ENCODE results near the gene REX1BD. TPM values are rescaled to one million over a fixed set of nuclear protein-coding genes. Genes with fewer than 3 reads are reported as not detected.

REX1BD gene
- total and polyA plus RNA-seq, 8 donors, result 20.4 to 52.1 (median 34.1) TPM

GRCh38 chr19:18541258-18541991, 47.2 kb upstream of the REX1BD start:
- Histone ChIP-seq H3K27me3 (no peaks in the 10 kb centered on the region), H3K4me1 (peaks cover 0 to 27% of the 10 kb centered on the region in 2 donors), H3K4me3 (no peak overlapping the region), H3K36me3 (peaks cover 0 to 53% of the 10 kb centered on the region in 2 donors), H3K27ac (no peak overlapping the region), H3K9me3 (no peaks in the 10 kb centered on the region)
- TF ChIP-seq CTCF (IDR thresholded peaks at IDR 0.05), result no peak
- no peak for ATAC-seq
- DNase-seq, result no peak
- intact Hi-C loops (cut with DNase I), result no loop called here

GRCh38 chr19:18541992-18542940, 46.3 kb upstream of the REX1BD start:
- Histone ChIP-seq H3K27ac (peak overlapping the region; percentile 79 to 89), H3K4me3 (peak overlapping the region; percentile 31 to 49), H3K27me3 (no peaks in the 10 kb centered on the region), H3K4me1 (peaks cover 0 to 27% of the 10 kb centered on the region in 2 donors), H3K36me3 (peaks cover 0 to 45% of the 10 kb centered on the region in 2 donors), H3K9me3 (no peaks in the 10 kb centered on the region)
- no peak for TF ChIP-seq CTCF (IDR thresholded peaks at IDR 0.05)
- no peak for ATAC-seq
- intact Hi-C loops (cut with DNase I), result no loop called here
- peak in 1 of 4 donors; percentile 6 for DNase-seq

GRCh38 chr19:18542941-18543813, 45.4 kb upstream of the REX1BD start, which contains the start of gene FKBP8:
Gene FKBP8, minus strand, starts transcription at chr19:18543573. Its CDS starts 1,603 bp downstream, at chr19:18541970.
- Histone ChIP-seq H3K27ac (peak within 1 kb of the TSS; percentile 79 to 89), H3K27me3 (no peaks in the 10 kb centered on the region), H3K4me1 (peaks cover 0 to 27% of the 10 kb centered on the region in 2 donors), H3K9me3 (no peaks in the 10 kb centered on the region), H3K36me3 (peaks cover 0 to 36% of the 10 kb centered on the region in 2 donors), H3K4me3 (peak within 1 kb of the TSS; percentile 31 to 49)
- intact Hi-C loops (cut with DNase I), result no loop called here
- TF ChIP-seq CTCF (IDR thresholded peaks at IDR 0.05), result no peak
- ATAC-seq (peak; percentile 99), DNase-seq (peak; percentile 86 to 96 (median 95))

- DNase-seq (peak in 2 of 4 donors; percentile 80 to 86), ATAC-seq (peak; percentile 87)
- intact Hi-C loops (cut with DNase I), result no loop called here
- Histone ChIP-seq H3K27me3 (no peaks in the 10 kb centered on the region), H3K36me3 (peaks cover 0 to 28% of the 10 kb centered on the region in 2 donors), H3K4me3 (peak overlapping the region; percentile 31 to 49), H3K9me3 (no peaks in the 10 kb centered on the region), H3K27ac (peak overlapping the region; percentile 79 to 89), H3K4me1 (peaks cover 0 to 27% of the 10 kb centered on the region in 2 donors)
- TF ChIP-seq CTCF (IDR thresholded peaks at IDR 0.05), result no peak
Measured at GRCh38 chr19:18543814-18544475, 44.7 kb upstream of the REX1BD start.
